Loucy (cell line): Measurements from ENCODE around the gene PPA2.
A peak's percentile ranks its signal among the peaks of the same experiment; 100 is the strongest.

Experiments used
- EZH2phosphoT487 ChIP-seq: fragments of 200-600 bp; IDR thresholded peaks from 2 replicates; pipeline ENCODE4 v1.6.1; 2018; ENCODE audit warnings: antibody characterized with exemption, mild to moderate bottlenecking, moderate library complexity, borderline replicate concordance
- TF ChIP-seq, protein P1 (sequence below): fragments of 200-600 bp; sonication (generic); conservative IDR thresholded peaks from 2 replicates; pipeline ENCODE4 v1.5.1; 2014; ENCODE audit warnings: mild to moderate bottlenecking, antibody characterized with exemption, low read length

DNA sequence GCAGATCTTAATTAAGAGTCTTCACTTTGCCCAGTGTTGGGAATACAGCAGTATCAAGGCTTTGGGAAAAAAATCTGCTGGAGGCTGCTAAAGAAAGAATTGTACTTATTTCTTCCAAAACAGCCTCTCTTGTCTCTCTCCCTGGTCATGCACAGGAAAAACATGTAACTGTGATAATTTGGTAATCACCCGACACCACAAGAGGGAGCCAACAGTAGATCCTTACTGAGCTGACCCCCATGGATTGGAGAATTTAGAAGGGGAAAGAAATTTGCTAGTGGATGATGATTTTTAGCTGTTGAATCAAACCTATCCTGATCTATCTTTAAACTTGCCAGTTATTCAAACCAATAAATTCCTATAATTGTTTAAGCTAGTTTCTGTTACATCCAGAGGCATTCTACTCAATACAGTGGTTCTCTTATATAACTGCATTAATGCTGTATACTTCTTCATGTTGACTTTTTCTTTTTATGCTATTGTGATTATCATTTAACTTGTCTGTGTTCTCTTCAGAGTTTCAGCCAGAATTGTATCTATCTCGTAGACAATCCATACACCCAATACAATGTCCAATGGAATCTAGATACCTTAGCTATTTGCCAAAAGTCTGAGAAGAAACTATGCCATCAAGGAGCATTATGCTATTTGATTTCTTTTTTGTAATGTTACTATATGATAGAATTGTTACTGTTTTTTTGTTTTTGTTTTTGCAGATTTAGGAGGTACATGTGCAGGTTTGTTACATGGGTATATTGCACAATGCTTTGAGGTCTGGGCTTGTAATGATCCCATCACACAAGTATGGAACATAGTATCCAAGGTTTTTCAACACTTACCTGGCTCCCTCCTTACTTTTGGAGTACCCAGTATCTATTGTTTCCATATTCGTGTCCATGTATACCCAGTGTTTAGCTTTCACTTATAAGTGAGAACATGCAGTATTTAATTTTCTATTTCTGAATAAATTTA is 47.2 kb upstream of the PPA2 start:
- TF ChIP-seq, protein P1, sequence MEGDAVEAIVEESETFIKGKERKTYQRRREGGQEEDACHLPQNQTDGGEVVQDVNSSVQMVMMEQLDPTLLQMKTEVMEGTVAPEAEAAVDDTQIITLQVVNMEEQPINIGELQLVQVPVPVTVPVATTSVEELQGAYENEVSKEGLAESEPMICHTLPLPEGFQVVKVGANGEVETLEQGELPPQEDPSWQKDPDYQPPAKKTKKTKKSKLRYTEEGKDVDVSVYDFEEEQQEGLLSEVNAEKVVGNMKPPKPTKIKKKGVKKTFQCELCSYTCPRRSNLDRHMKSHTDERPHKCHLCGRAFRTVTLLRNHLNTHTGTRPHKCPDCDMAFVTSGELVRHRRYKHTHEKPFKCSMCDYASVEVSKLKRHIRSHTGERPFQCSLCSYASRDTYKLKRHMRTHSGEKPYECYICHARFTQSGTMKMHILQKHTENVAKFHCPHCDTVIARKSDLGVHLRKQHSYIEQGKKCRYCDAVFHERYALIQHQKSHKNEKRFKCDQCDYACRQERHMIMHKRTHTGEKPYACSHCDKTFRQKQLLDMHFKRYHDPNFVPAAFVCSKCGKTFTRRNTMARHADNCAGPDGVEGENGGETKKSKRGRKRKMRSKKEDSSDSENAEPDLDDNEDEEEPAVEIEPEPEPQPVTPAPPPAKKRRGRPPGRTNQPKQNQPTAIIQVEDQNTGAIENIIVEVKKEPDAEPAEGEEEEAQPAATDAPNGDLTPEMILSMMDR: peak; percentile 89
- no peak for TF ChIP-seq EZH2phosphoT487
